Large intestine (tissue), 3 donors: ENCODE measurements around the gene CCDC187. TPM values are rescaled to one million over a fixed set of nuclear protein-coding genes. Genes with fewer than 3 reads are reported as not detected.

ENCODE experiments used
- DNase-seq, 2 donors: peaks; one replicate each; pipeline versions ENCODE4 v3.0.0 to v3.0.0-alpha.2; 2013
- H3K27ac ChIP-seq: one replicate; pipeline ENCODE4 v1.5.1; 2013; ENCODE audit warnings: low read length
- H3K27me3 ChIP-seq: 2 replicates; pipeline ENCODE4 v1.6.1; 2013; ENCODE audit warnings: low read length; ENCODE audit not compliant: control insufficient read depth, insufficient read depth
- H3K36me3 ChIP-seq: 2 replicates; pipeline ENCODE4 v1.6.1; 2013; ENCODE audit warnings: low read length; ENCODE audit not compliant: control insufficient read depth, insufficient read depth
- H3K4me1 ChIP-seq: one replicate; pipeline ENCODE4 v1.6.1; 2013; ENCODE audit warnings: low read length; ENCODE audit not compliant: control insufficient read depth, insufficient read depth
- H3K4me3 ChIP-seq: one replicate; pipeline ENCODE4 v1.5.1; 2013; ENCODE audit warnings: low read length
- H3K9me3 ChIP-seq: one replicate; pipeline ENCODE4 v1.6.1; 2013; ENCODE audit warnings: mild to moderate bottlenecking, low read depth, low read length, moderate library complexity; ENCODE audit not compliant: control insufficient read depth
- WGBS: methylation state at CpG from one replicate; pipeline ENCODE4 v1.1.5; 2013; ENCODE audit warnings: low lambda C conversion rate; ENCODE audit not compliant: insufficient coverage; 5-methylcytosine and 5-hydroxymethylcytosine counted together
- polyA plus RNA-seq: library from polyadenylated mRNA; unstranded; fragments of 120-200 nt; gene quantifications from one replicate; pipeline ENCODE4 v1.2.1, GENCODE V29; 2013

Gene CCDC187
- polyA plus RNA-seq, 1 donor = 2.0 TPM

DNA sequence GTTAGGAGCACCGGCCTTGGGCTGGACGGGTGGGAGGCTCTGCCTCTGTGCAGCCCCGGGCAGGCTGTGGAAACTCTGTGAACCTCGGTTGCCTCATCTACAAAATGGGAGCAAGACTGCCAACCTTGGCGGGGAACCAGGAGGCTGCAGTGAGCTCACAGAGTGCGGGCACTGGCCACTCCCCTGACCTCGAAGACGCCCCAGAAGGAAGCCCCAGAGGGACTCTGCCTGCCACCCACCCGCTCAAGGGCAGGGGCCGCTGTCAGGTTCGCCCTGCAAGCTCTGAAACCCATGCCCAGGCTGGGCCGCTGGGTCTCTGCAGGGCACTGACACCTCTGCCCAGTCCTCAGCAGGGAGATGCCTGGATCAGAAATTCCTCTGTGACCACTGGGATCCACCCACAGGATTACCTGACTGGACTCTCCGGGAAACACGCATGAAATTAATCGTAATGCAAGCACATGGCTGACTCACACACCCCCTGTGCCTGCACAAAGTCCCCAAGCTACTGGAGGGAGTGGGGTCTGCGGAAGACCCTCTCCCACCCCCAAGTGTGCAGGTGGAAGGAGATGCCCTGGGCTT is 7.4 kb downstream of the CCDC187 start:
- Histone ChIP-seq H3K9me3 (peaks cover 5% of the 10 kb centered on the region), H3K4me3 (no peak overlapping the region), H3K27me3 (no peaks in the 10 kb centered on the region), H3K27ac (no peak overlapping the region), H3K36me3 (no peaks in the 10 kb centered on the region), H3K4me1 (peaks cover 10% of the 10 kb centered on the region)
- no peak for DNase-seq
- no CpG with 5 or more reads among the region's 16 CpGs for WGBS

- no peak overlapping the region for H3K27ac ChIP-seq
- no CpG with 5 or more reads among the region's 37 CpGs for WGBS
- no peaks in the 10 kb centered on the region for H3K27me3 ChIP-seq
- peaks cover 5% of the 10 kb centered on the region for H3K9me3 ChIP-seq
- peaks cover 10% of the 10 kb centered on the region for H3K4me1 ChIP-seq
- H3K4me3 ChIP-seq = no peak overlapping the region
- DNase-seq = no peak
- no peaks in the 10 kb centered on the region for H3K36me3 ChIP-seq
Observed at GRCh38 chr9:136295542-136296433, 8.1 kb downstream of the CCDC187 start.

DNA sequence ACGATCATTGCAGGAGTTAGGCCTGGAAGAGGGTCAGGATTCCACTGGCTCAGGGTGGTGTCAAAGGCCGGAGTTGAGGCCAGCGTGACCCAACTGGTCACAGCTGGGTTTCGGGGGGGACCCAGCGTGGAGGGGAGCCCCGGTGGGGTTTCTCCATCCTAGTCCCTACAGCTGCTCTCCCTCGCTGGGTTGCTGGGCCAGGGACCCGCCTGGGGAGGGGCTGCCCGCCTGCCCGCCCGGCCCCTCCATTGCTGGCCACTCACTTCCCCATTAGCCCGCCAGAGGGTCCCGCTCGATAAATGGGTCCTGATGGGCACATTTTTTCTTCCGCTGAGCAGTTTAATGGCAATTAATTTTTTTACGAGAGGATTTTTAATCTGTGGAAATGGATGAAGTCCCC is 8.8 kb downstream of the CCDC187 start:
- peaks cover 10% of the 10 kb centered on the region for H3K4me1 ChIP-seq
- 75% methylated on average over 1 of the region's 16 CpGs for WGBS
- H3K4me3 ChIP-seq = no peak overlapping the region
- no peaks in the 10 kb centered on the region for H3K27me3 ChIP-seq
- no peak for DNase-seq
- no peaks in the 10 kb centered on the region for H3K36me3 ChIP-seq
- H3K9me3 ChIP-seq = peaks cover 5% of the 10 kb centered on the region
- H3K27ac ChIP-seq = no peak overlapping the region

DNA sequence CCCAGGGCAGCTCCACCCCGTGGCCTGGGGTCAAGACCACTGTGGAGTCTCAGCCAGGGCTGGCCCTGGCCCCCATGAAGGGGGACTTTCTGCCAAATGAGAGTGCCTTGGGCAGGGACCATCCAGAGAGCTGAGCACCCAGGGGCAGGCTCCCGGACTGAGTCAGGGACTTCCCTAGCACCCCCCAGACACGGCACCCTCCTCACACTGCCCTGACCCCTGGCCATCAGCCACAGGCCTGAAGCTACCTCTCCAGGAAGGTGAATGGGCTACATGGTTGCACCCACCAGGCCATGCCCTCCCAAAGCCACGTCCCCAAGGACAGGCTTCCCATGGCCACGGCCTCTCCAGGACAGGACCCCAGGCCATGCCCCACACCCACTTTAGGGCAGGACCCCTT is 9.5 kb downstream of the CCDC187 start:
- H3K36me3 ChIP-seq = no peaks in the 10 kb centered on the region
- H3K27ac ChIP-seq = no peak overlapping the region
- peaks cover 5% of the 10 kb centered on the region for H3K9me3 ChIP-seq
- no CpG with 5 or more reads among the region's 5 CpGs for WGBS
- no peak for DNase-seq
- H3K27me3 ChIP-seq = no peaks in the 10 kb centered on the region
- peaks cover 10% of the 10 kb centered on the region for H3K4me1 ChIP-seq
- no peak overlapping the region for H3K4me3 ChIP-seq

- DNase-seq = no peak
- Histone ChIP-seq H3K27me3 (no peaks in the 10 kb centered on the region), H3K4me3 (no peak overlapping the region), H3K9me3 (peaks cover 5% of the 10 kb centered on the region), H3K36me3 (no peaks in the 10 kb centered on the region), H3K27ac (no peak overlapping the region), H3K4me1 (peaks cover 10% of the 10 kb centered on the region)
- WGBS = 88% methylated on average over 5 of the region's 14 CpGs
Observed at GRCh38 chr9:136293476-136294077, 10.3 kb downstream of the CCDC187 start.

- Histone ChIP-seq H3K36me3 (no peaks in the 10 kb centered on the region), H3K27ac (no peak overlapping the region), H3K27me3 (no peaks in the 10 kb centered on the region), H3K4me3 (no peak overlapping the region), H3K4me1 (peaks cover 10% of the 10 kb centered on the region), H3K9me3 (peaks cover 5% of the 10 kb centered on the region)
- DNase-seq = no peak
- WGBS = no CpG with 5 or more reads among the region's 34 CpGs
Observed at GRCh38 chr9:136292591-136293448, 11.1 kb downstream of the CCDC187 start.

DNA sequence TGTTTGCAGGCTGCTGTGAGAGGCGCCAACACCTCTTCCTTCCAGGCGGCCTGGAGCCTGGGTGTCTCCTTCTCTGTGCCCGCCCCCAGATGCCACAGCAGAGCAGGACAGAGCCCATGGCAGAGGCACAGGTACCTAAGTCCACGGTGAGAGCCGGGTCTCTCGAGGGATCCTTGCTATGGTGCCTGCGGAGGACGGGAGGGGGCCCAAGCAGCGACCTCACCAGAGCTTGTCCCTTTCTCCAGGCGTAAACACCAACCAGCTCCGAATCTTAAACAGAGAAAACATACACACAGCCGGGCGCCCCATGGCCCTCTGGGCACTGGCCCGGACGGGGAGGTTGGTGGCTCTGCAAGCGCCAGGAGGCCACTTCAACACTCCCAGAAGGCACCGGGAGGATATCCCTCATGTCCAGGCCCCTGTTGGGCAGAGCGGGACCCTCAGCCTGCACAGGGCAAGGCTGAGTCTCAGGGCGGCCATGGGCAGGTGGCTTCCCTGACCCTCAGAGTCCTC is 11.8 kb downstream of the CCDC187 start:
- H3K27me3 ChIP-seq = no peaks in the 10 kb centered on the region

GRCh38 chr9:136291306-136292025 is 12.4 kb downstream of the CCDC187 start:
- H3K9me3 ChIP-seq = peaks cover 5% of the 10 kb centered on the region
- peaks cover 2% of the 10 kb centered on the region for H3K27me3 ChIP-seq
- H3K4me1 ChIP-seq = peaks cover 2% of the 10 kb centered on the region
- WGBS = no CpG with 5 or more reads among the region's 22 CpGs
- no peak overlapping the region for H3K27ac ChIP-seq
- no peak overlapping the region for H3K4me3 ChIP-seq
- no peak for DNase-seq
- H3K36me3 ChIP-seq = no peaks in the 10 kb centered on the region

More for the DNA sequence above, 11.8 kb downstream of the CCDC187 start:
- peaks cover 7% of the 10 kb centered on the region for H3K4me1 ChIP-seq
- H3K36me3 ChIP-seq = no peaks in the 10 kb centered on the region
- WGBS = no CpG with 5 or more reads among the region's 19 CpGs
- no peak for DNase-seq
- no peak overlapping the region for H3K4me3 ChIP-seq
- no peak overlapping the region for H3K27ac ChIP-seq
- H3K9me3 ChIP-seq = peaks cover 5% of the 10 kb centered on the region

DNA sequence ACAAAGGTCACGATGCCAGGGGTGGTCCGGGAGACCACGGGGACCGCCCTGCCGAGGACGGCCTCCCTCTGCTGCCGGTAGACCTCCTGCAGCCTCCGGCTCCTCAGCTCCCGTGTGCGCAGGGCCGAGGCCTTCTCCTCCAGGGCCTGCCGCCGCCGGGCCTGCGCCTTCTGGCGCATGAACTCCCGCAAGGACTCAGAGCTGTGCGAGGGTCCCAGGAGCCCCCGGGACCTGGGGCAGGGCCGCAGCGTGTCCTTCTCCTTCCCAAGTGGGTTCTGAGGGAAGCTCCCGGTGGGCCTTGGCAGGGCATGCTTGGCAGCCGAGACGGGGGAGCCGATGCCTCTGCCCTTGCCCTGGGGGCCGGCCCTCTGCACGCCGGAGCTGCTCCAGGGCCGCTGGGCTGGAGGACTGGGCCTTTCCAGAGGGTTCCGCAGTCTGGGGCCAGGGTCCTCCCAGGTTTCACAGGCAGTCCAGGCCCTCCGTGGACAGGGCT is 13.3 kb downstream of the CCDC187 start:
- Histone ChIP-seq H3K27me3 (peaks cover 5% of the 10 kb centered on the region), H3K4me3 (no peak overlapping the region), H3K9me3 (peaks cover 5% of the 10 kb centered on the region), H3K36me3 (no peaks in the 10 kb centered on the region), H3K4me1 (no peaks in the 10 kb centered on the region), H3K27ac (no peak overlapping the region)
- WGBS = no CpG with 5 or more reads among the region's 31 CpGs
- no peak for DNase-seq
